Esophagus squamous epithelium (tissue), 4 donors: ENCODE results near the gene COL27A1.

Experiments used
- POLR2A ChIP-seq, 4 donors: fragments of 450-650 bp; IDR thresholded peaks; one replicate each; pipeline ENCODE4 v1.6.1; 2017; ENCODE audit warnings: antibody characterized with exemption in 4 of 4, mild to moderate bottlenecking in 4 of 4, moderate library complexity in 3 of 4
- TF ChIP-seq, protein P1 (sequence below), 6 experiments: fragments of 450-650 bp in 4 of 6; fragments of 200-600 bp in 2 of 6; sonication (generic) in 2 of 6; IDR thresholded peaks; one replicate each; pipeline ENCODE4 v1.5.1; 2016 to 2019; ENCODE audit warnings: antibody characterized with exemption in 6 of 6, mild to moderate bottlenecking in 4 of 6, moderate library complexity in 4 of 6

- TF ChIP-seq, protein P1, sequence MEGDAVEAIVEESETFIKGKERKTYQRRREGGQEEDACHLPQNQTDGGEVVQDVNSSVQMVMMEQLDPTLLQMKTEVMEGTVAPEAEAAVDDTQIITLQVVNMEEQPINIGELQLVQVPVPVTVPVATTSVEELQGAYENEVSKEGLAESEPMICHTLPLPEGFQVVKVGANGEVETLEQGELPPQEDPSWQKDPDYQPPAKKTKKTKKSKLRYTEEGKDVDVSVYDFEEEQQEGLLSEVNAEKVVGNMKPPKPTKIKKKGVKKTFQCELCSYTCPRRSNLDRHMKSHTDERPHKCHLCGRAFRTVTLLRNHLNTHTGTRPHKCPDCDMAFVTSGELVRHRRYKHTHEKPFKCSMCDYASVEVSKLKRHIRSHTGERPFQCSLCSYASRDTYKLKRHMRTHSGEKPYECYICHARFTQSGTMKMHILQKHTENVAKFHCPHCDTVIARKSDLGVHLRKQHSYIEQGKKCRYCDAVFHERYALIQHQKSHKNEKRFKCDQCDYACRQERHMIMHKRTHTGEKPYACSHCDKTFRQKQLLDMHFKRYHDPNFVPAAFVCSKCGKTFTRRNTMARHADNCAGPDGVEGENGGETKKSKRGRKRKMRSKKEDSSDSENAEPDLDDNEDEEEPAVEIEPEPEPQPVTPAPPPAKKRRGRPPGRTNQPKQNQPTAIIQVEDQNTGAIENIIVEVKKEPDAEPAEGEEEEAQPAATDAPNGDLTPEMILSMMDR (IDR thresholded peaks at IDR 0.05) = no peak
- TF ChIP-seq POLR2A (IDR thresholded peaks at IDR 0.05) = no peak
Observed at GRCh38 chr9:114303571-114303970, 148.2 kb downstream of the COL27A1 start.
